Measurements from ENCODE around the gene GYG2. TPM values are rescaled to one million over a fixed set of nuclear protein-coding genes. Genes with fewer than 3 reads are reported as not detected.

The GYG2 gene
- total and polyA plus RNA-seq, 2 of the 13 experiments (the other 11 are each of a cell fraction or from before 2014, with no cell fraction given): 20.0 to 24.3 TPM

DNA sequence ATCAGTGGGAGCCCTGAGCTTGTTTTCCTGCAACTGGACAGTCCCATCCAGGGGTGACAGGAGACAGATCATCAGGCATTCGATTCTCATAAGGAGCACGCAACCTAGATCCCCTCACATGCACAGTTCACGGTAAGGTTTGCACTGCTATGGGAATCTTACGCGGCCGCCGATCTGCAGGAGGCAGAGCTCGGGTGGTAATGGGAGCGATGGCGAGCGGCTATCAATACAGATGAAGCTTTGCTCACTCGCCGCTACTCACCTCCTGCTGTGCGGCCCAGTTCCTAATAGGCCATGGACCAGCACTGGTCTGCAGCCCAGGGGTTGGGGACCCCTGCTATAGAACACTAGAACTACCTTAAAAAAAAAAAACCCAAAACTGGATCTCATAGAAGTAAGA, 55.0 kb downstream of the GYG2 start:
- BruUV-seq (replicated peaks): no TSS peak
- in situ Hi-C loops (cut with HindIII; ENCODE audit: extremely low pct_ligation_motif_present, low pct_unique_long_range_greater_than_20kb): no loop called here
- FAIRE-seq (no peak), DNase-seq (ENCODE audit: low spot score) (no peak), ATAC-seq (no peak)
- H3K4me3 ChIP-seq (replicated peaks in 1 of 3; ENCODE audit: insufficient read depth in 1 of 3, low read depth in 2 of 3, low read length in 3 of 3): no peak overlapping the region
- no peaks in the 10 kb centered on the region for H3K79me2 ChIP-seq (ENCODE audit: insufficient read depth, low read length)
- H4K20me1 ChIP-seq (ENCODE audit: insufficient read depth, low read length): no peaks in the 10 kb centered on the region
- no peak for TF ChIP-seq ZNF788 (CRISPR knock-in tag; IDR thresholded peaks at IDR 0.05; ENCODE audit: borderline replicate concordance)
- no peak for TF ChIP-seq NFE2L2 (IDR thresholded peaks at IDR 0.05; ENCODE audit: low read length)
- TF ChIP-seq EHMT2 (IDR thresholded peaks at IDR 0.05; ENCODE audit: borderline replicate concordance, low read depth, low read length): no peak
- TF ChIP-seq TCF7L2 (IDR thresholded peaks at IDR 0.05; ENCODE audit: low read depth, low read length): no peak
- no peak for TF ChIP-seq PHB2 (IDR thresholded peaks at IDR 0.05; ENCODE audit: partially characterized antibody)
- no peak for TF ChIP-seq ZSCAN25 (CRISPR knock-in tag; IDR thresholded peaks at IDR 0.05)
- TF ChIP-seq, protein P1, sequence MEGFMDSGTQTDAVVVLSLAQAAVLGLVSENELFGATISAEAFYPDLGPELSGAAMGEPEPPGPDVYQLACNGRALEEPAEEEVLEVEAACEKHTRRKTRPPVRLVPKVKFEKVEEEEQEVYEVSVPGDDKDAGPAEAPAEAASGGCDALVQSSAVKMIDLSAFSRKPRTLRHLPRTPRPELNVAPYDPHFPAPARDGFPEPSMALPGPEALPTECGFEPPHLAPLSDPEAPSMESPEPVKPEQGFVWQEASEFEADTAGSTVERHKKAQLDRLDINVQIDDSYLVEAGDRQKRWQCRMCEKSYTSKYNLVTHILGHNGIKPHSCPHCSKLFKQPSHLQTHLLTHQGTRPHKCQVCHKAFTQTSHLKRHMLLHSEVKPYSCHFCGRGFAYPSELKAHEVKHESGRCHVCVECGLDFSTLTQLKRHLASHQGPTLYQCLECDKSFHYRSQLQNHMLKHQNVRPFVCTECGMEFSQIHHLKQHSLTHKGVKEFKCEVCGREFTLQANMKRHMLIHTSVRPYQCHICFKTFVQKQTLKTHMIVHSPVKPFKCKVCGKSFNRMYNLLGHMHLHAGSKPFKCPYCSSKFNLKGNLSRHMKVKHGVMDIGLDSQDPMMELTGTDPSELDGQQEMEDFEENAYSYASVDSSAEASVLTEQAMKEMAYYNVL (CRISPR knock-in tag; IDR thresholded peaks at IDR 0.05; ENCODE audit: borderline replicate concordance): no peak
- TF ChIP-seq, protein P2, sequence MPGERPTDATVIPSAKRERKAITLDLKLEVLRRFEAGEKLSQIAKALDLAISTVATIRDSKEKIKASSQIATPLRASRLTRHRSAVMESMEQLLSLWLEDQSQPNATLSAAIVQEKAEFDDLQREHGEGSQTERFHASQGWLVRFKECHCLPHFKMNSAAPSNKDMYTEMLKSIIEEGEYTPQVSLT (CRISPR knock-in tag; IDR thresholded peaks at IDR 0.05; ENCODE audit: borderline replicate concordance, low read depth): no peak
- TF ChIP-seq ZNF3 (CRISPR knock-in tag; IDR thresholded peaks at IDR 0.05): no peak
- no peak for TF ChIP-seq PHF21A (CRISPR knock-in tag; IDR thresholded peaks at IDR 0.05)
- TF ChIP-seq CENPX (CRISPR knock-in tag; IDR thresholded peaks at IDR 0.05): no peak
- no peaks in the 10 kb centered on the region for H3K27me3 ChIP-seq (ENCODE audit: control insufficient read depth in 1 of 2, insufficient read depth in 2 of 2, low read length in 2 of 2)
- H3K36me3 ChIP-seq (replicated peaks in 1 of 2; ENCODE audit: control insufficient read depth in 1 of 2, insufficient read depth in 2 of 2, low read length in 2 of 2): 0 out of 5 replicates have a peak, but pooled peaks cover 0 to 1% of the 10 kb centered on the region in 2 experiments
- ChIA-PET CTCF (ENCODE audit: low intra/inter-chr PET ratio, low total read pairs) (no interaction called here), POLR2A (no interaction called here)
- no peak overlapping the region for H3K4me2 ChIP-seq (ENCODE audit: low read depth, low read length)
- WGBS (ENCODE audit: low lambda C conversion rate): 96% methylated on average over 6 of the region's 14 CpGs
- intact Hi-C loops (cut with micrococcal nuclease; ENCODE audit: unreplicated experiment): no loop called here
- H2AFZ ChIP-seq (ENCODE audit: low read length): no peak overlapping the region
- no peaks in the 10 kb centered on the region for H3K9me3 ChIP-seq (ENCODE audit: low read length)
- no peak overlapping the region for H3K27ac ChIP-seq (ENCODE audit: extremely low read length, insufficient read depth, low read length)
- no peaks in the 10 kb centered on the region for H3K4me1 ChIP-seq (ENCODE audit: insufficient read depth, low read length)
- no peak overlapping the region for H3K9ac ChIP-seq (ENCODE audit: insufficient read depth, low read depth, low read length)
